DND-41 (cell line): Measurements from ENCODE around the gene NFX1.
"Not testable (repeated sequence)": the region's sequence is repeated elsewhere in the genome, so short reads cannot be mapped to it uniquely, and the experiment has no call there.

Experiments
- ATAC-seq: fragments of 200-7000 bp; cut with Tn5 transposase; 3 replicates; pipeline ENCODE4 v1.9.1; 2021; ENCODE audit warnings: low read depth; ENCODE audit not compliant: insufficient read depth
- DNase-seq: peaks from one replicate; pipeline ENCODE4 v3.0.0-alpha.2; 2020
- H2AFZ ChIP-seq: 2 replicates; pipeline ENCODE4 v1.6.0; 2012; ENCODE audit warnings: low read depth, low read length
- H3K27ac ChIP-seq: 2 replicates; pipeline ENCODE4 v1.5.1; 2012; ENCODE audit warnings: low read length, inconsistent platforms
- H3K27me3 ChIP-seq: fragments of 200-600 bp; sonication (generic); 2 replicates; pipeline ENCODE4 v1.6.0; 2012; ENCODE audit warnings: low read length, mild to moderate bottlenecking, inconsistent platforms; ENCODE audit not compliant: insufficient read depth, poor library complexity
- H3K36me3 ChIP-seq: 2 replicates; pipeline ENCODE4 v1.5.1; 2012; ENCODE audit warnings: low read length, inconsistent platforms; ENCODE audit not compliant: insufficient read depth
- H3K4me1 ChIP-seq: 2 replicates; pipeline ENCODE4 v1.5.1; 2012; ENCODE audit warnings: mild to moderate bottlenecking, low read length; ENCODE audit not compliant: insufficient read depth
- H3K4me2 ChIP-seq: 2 replicates; pipeline ENCODE4 v1.6.0; 2012; ENCODE audit warnings: mild to moderate bottlenecking, moderate library complexity, low read length, inconsistent platforms; ENCODE audit not compliant: insufficient read depth
- H3K4me3 ChIP-seq, 2 experiments: fragments of 200-600 bp in 1 of 2; shearing (Covaris generic) in 1 of 2; 2 replicates each; pipeline ENCODE4 v1.5.1; 2012 to 2016; ENCODE audit warnings: inconsistent platforms in 2 of 2, low read length in 2 of 2, mild to moderate bottlenecking in 2 of 2, low read depth in 1 of 2, moderate library complexity in 1 of 2
- H3K79me2 ChIP-seq: 2 replicates; pipeline ENCODE4 v1.6.0; 2012; ENCODE audit warnings: low read length, inconsistent platforms; ENCODE audit not compliant: insufficient read depth
- H3K9ac ChIP-seq: 2 replicates; pipeline ENCODE4 v1.6.0; 2012; ENCODE audit warnings: low read depth, mild to moderate bottlenecking, inconsistent platforms, low read length, moderate library complexity
- H3K9me3 ChIP-seq: 2 replicates; pipeline ENCODE4 v1.5.1; 2012; ENCODE audit warnings: low read length, moderate library complexity, mild to moderate bottlenecking, inconsistent platforms; ENCODE audit not compliant: insufficient read depth, severe bottlenecking
- H4K20me1 ChIP-seq: 2 replicates; pipeline ENCODE4 v1.6.0; 2012; ENCODE audit warnings: low read length; ENCODE audit not compliant: insufficient read depth
- EZH2 ChIP-seq: IDR thresholded peaks from 3 replicates; pipeline ENCODE4 v1.6.1; 2012; ENCODE audit warnings: borderline replicate concordance, low read depth, mild to moderate bottlenecking, moderate library complexity, low read length, inconsistent platforms; ENCODE audit not compliant: severe bottlenecking
- TF ChIP-seq, protein P1 (sequence below): IDR thresholded peaks from 2 replicates; pipeline ENCODE4 v1.5.1; 2012; ENCODE audit warnings: borderline replicate concordance, low read length, moderate library complexity, mild to moderate bottlenecking; ENCODE audit not compliant: poor library complexity, severe bottlenecking; ENCODE audit errors: extremely low read depth

Gene NFX1

DNA sequence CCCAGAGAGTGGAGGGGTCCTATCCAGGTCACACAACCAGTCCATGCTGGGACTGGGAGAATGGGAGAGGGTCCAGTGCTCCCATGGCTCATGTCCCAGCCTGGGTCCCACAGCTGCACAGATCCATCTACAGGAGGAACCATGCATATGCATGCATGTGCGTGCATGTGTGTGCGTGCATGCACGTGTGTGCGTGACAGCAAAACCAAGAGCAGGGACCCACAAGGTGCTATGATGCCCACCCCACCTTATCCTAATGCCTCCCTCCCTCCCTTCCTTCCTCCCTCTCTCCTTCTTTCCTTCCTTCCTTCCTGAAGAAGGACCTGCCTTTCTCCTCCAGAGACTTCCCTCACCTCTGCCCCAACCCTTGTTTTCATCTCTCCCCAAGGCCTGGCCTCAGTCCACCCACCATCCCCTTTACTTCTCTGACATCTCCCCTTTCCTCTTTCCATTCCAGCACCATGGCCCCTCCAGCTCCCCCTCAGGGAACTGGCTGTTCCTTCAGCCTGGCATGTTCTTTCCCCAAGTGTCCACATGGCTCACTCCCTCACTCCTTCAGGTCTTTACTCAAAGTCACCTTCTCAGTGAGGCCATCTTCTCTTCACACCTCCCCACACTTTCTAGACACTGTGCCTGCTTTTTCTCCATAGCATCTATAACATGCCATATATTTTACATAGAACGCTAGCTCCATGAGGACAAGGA is 90.2 kb downstream of the NFX1 start:
- no peaks in the 10 kb centered on the region for H3K27me3 ChIP-seq
- H3K4me2 ChIP-seq: no peak overlapping the region
- TF ChIP-seq, protein P1, sequence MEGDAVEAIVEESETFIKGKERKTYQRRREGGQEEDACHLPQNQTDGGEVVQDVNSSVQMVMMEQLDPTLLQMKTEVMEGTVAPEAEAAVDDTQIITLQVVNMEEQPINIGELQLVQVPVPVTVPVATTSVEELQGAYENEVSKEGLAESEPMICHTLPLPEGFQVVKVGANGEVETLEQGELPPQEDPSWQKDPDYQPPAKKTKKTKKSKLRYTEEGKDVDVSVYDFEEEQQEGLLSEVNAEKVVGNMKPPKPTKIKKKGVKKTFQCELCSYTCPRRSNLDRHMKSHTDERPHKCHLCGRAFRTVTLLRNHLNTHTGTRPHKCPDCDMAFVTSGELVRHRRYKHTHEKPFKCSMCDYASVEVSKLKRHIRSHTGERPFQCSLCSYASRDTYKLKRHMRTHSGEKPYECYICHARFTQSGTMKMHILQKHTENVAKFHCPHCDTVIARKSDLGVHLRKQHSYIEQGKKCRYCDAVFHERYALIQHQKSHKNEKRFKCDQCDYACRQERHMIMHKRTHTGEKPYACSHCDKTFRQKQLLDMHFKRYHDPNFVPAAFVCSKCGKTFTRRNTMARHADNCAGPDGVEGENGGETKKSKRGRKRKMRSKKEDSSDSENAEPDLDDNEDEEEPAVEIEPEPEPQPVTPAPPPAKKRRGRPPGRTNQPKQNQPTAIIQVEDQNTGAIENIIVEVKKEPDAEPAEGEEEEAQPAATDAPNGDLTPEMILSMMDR: no peak
- no peak for TF ChIP-seq EZH2
- no peak overlapping the region for H3K4me3 ChIP-seq
- no peak overlapping the region for H2AFZ ChIP-seq
- no peaks in the 10 kb centered on the region for H3K79me2 ChIP-seq
- H4K20me1 ChIP-seq: no peaks in the 10 kb centered on the region
- DNase-seq (no peak), ATAC-seq (no peak)
- no peak overlapping the region for H3K9ac ChIP-seq
- no peaks in the 10 kb centered on the region for H3K36me3 ChIP-seq
- H3K4me1 ChIP-seq: no peaks in the 10 kb centered on the region
- no peak overlapping the region for H3K27ac ChIP-seq
- no peaks in the 10 kb centered on the region for H3K9me3 ChIP-seq

DNA sequence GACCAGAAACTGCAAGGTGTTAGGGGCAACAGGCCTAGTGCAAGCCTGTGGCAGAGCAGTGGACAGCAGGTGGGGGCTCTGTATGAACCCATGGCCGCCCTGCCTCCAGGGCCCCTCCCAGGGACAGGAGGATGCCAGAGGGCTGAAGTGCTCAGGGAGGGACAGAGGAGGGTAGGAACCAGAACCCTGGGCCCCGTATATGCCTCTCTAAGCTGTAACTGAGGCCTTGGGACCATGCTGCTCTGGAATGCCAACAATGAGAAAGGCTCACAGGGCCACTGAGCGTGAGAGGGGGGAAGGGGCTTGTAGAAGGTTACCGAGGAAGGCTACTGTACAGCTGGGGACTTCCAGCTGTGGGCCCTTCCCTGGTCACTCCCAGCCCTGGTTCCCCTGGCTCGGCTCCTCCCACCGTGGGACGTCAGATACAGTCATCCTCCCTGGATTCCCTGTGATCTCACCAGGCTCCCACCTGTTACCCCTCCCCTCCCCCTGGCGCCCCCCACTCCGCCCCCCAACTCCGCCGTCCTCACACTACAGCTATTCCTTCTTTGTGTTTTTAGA is 91.0 kb downstream of the NFX1 start:
- TF ChIP-seq EZH2: no peak
- TF ChIP-seq, protein P1: no peak
- no peak for ATAC-seq
- no peak overlapping the region for H3K9ac ChIP-seq
- no peaks in the 10 kb centered on the region for H4K20me1 ChIP-seq
- no peak for DNase-seq
- H3K27me3 ChIP-seq: no peaks in the 10 kb centered on the region
- no peak overlapping the region for H3K4me3 ChIP-seq
- no peaks in the 10 kb centered on the region for H3K9me3 ChIP-seq
- H2AFZ ChIP-seq: no peak overlapping the region
- no peaks in the 10 kb centered on the region for H3K4me1 ChIP-seq
- no peak overlapping the region for H3K4me2 ChIP-seq
- no peaks in the 10 kb centered on the region for H3K36me3 ChIP-seq
- H3K79me2 ChIP-seq: no peaks in the 10 kb centered on the region
- no peak overlapping the region for H3K27ac ChIP-seq

DNA sequence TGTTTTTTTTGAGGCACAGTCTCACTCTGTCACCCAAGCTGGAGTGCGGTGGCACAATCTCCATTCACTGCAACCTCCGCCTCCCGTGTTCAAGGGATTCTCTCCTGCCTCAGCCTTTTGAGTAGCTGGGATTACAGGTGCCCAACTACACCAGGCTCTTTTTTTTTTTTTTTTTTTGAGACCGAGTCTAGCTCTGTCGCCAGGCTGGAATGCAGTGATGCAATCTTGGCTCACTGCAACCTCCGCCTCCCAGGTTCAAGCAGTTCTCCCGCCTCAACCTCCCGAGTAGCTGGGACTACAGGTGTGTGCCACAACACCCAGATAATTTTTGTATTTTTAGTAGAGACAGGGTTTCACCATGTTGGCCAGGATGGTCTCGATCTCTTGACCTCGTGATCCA is 92.1 kb downstream of the NFX1 start:
- not testable (repeated sequence) for H3K79me2 ChIP-seq, H3K9ac ChIP-seq, H3K4me1 ChIP-seq, DNase-seq, ATAC-seq, H2AFZ ChIP-seq, H3K9me3 ChIP-seq, H3K27ac ChIP-seq, H4K20me1 ChIP-seq, H3K4me3 ChIP-seq, H3K27me3 ChIP-seq, H3K36me3 ChIP-seq, H3K4me2 ChIP-seq

DNA sequence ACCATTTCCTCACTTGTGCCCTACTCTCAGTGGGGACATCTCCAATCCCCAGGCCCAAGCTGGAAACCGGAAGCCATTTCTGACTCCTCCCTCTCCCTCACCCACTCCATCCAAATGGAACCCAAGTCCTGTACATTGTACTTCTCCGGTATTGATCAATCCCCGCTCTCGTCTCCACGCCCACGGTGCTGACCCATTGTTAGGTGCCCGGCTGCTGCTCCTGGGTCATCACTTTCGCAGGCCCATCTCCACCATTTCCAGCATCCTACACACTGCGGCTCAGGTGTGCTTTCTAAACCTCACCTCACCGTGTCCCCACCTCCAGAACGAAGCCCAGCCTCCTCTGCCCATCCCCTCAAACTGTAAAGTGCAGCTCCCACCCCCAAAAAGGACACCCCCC is 93.1 kb downstream of the NFX1 start:
- not testable (repeated sequence) for H3K4me2 ChIP-seq, H3K27me3 ChIP-seq, H3K36me3 ChIP-seq, ATAC-seq, DNase-seq, H3K4me3 ChIP-seq, H3K9ac ChIP-seq, H3K27ac ChIP-seq, H3K79me2 ChIP-seq, H3K9me3 ChIP-seq, H2AFZ ChIP-seq, H4K20me1 ChIP-seq, H3K4me1 ChIP-seq

DNA sequence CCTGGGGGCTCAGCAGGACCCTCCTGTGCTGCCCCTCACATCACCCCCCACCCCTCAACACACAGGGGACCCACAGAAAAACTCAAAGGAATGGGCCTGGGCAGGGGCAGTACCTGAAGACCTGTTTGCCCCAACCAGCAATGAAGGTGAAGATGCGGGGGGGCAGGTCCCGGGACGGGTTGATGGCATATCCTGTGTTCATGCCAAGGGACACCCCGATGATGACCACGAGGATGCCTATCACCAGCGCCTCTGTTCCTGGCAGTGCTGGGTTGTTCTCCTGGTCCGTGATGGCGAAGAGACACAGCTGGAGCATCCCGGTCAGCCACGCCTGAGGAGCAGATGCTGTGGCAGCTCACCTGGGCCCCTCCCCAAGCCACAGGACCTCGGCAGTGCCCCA is 95.2 kb downstream of the NFX1 start:
- ATAC-seq, H3K79me2 ChIP-seq, DNase-seq, H3K27ac ChIP-seq, H2AFZ ChIP-seq, H3K27me3 ChIP-seq, H3K36me3 ChIP-seq, H3K4me3 ChIP-seq, H3K9ac ChIP-seq, H3K4me2 ChIP-seq, H3K9me3 ChIP-seq, H3K4me1 ChIP-seq, H4K20me1 ChIP-seq: not testable (repeated sequence)

DNA sequence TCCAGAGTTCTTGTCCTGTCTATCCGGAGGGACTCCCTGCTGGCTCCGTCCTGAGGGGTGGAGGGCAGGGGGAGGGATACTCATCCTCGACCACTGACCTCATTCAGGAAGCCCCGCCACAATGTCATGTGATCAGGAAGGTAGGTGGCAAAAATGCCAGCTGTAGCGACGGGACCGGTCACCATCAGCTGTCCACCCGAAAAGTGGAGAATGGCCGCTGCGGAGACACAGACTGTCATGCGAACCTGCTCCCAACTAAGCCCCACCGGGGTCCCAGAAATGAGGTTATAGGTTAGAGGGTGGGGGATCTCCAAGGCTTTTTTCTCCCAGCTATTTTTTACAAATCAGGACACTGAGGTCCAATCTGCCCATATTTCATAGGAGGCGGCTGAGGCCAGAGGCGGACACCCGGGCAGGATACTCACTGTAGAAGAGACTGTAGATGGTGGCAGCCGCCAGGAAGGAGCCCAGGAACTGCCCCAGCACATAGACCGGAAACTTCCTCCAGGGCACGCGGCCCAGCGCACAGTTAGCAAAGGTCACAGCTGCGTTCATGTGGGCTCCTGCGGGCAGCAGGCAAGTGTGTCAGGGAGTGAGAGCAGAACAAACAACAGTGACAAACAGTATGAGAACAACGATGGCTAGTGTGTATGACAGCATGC is 95.8 kb downstream of the NFX1 start:
- not testable (repeated sequence) for H3K9me3 ChIP-seq, H3K27me3 ChIP-seq, H3K4me2 ChIP-seq, H3K79me2 ChIP-seq, H3K27ac ChIP-seq, H3K36me3 ChIP-seq, ATAC-seq, H3K4me1 ChIP-seq, H3K4me3 ChIP-seq, H2AFZ ChIP-seq, DNase-seq, H4K20me1 ChIP-seq, H3K9ac ChIP-seq
